Measurements from ENCODE around the gene NRM. TPM values are rescaled to one million over a fixed set of nuclear protein-coding genes. Genes with fewer than 3 reads are reported as not detected.

NRM gene
- total RNA-seq (2016; rRNA removed; fragmentation: Illumina TruSeq; extraction: Trizol) (7.4 and 16.0 TPM in 2 replicates), polyA plus RNA-seq (2011; rRNA removed) (12.5 TPM in 2 replicates), polyA minus RNA-seq (2011; rRNA and poly(A)+ RNA removed; ENCODE audit: low replicate concordance) (28.0 and 30.7 TPM in 2 replicates), Bru-seq, nascent RNA (percentile 53 among the genes with signal in this experiment), BruChase-seq, experiment 1, labeled RNA remaining after a 6-hour chase (percentile 64 among the genes with signal in this experiment), BruChase-seq, experiment 2, labeled RNA remaining after a 2-hour chase (percentile 59 among the genes with signal in this experiment)
- 6.4 and 6.8 TPM in 2 replicates for total RNA-seq (2016; cell fraction: cytosol; rRNA removed; fragmentation: Illumina TruSeq; extraction: Trizol; ENCODE audit: low read depth)
- 7.0 and 15.7 TPM in 2 replicates for total RNA-seq (2016; cell fraction: insoluble cytoplasmic fraction; rRNA removed; fragmentation: Illumina TruSeq; extraction: Trizol)
- total RNA-seq (2016; cell fraction: membrane; rRNA removed; fragmentation: Illumina TruSeq; extraction: Trizol), result 11.0 and 11.6 TPM in 2 replicates
- 13.6 and 15.9 TPM in 2 replicates for total RNA-seq (2016; cell fraction: nucleus; rRNA removed; fragmentation: Illumina TruSeq; extraction: Trizol)
- polyA plus RNA-seq (2011; cell fraction: cytosol; rRNA removed), result 10.6 and 14.5 TPM in 2 replicates
- polyA plus RNA-seq (2011; cell fraction: nucleus; rRNA removed), result 11.7 and 12.5 TPM in 2 replicates
- 11.9 and 19.8 TPM in 2 replicates for polyA plus RNA-seq (2012)
- 16.1 and 17.3 TPM in 2 replicates for polyA plus RNA-seq (2016; cell fraction: cytosol; fragmentation: Illumina TruSeq; extraction: Trizol; ENCODE audit: low read depth)
- polyA plus RNA-seq (2016; cell fraction: insoluble cytoplasmic fraction; fragmentation: Illumina TruSeq; extraction: Trizol; ENCODE audit: low read depth), result 19.1 and 23.6 TPM in 2 replicates
- polyA plus RNA-seq (2016; cell fraction: membrane; fragmentation: Illumina TruSeq; extraction: Trizol; ENCODE audit: low read depth), result 27.9 and 29.1 TPM in 2 replicates
- polyA plus RNA-seq (2016; cell fraction: nucleus; fragmentation: Illumina TruSeq; extraction: Trizol; ENCODE audit: insufficient read depth, low read depth), result 46.7 and 53.9 TPM in 2 replicates
- polyA minus RNA-seq (2011; cell fraction: cytosol; rRNA and poly(A)+ RNA removed), result 9.8 and 11.5 TPM in 2 replicates
- 3.3 and 4.5 TPM in 2 replicates for polyA minus RNA-seq (2011; cell fraction: nucleus; rRNA and poly(A)+ RNA removed)
- long read RNA-seq, experiment 1, transcript NRM-207 (2 exons, 1,029 nt), result minor isoform, 5 of 22 reads
- long read RNA-seq, experiment 1, transcript NRM-203 (4 exons, 1,734 nt), result major isoform, 12 of 22 reads
- long read RNA-seq, experiment 1, partial matches to known transcripts, result 4 of 22 reads
- long read RNA-seq, experiment 1, other reads (novel, unspliced or antisense), result 1 of 22 reads
- long read RNA-seq, experiment 2, transcript NRM-203 (4 exons, 1,734 nt), result major isoform, 18 of 29 reads
- long read RNA-seq, experiment 2, partial matches to known transcripts, result 4 of 29 reads
- long read RNA-seq, experiment 2, other reads (novel, unspliced or antisense), result 0 of 29 reads

GRCh38 chr6:30690403-30691207 is at the start of gene NRM:
NRM (minus strand) TSS chr6:30690984; CDS start chr6:30690974, 10 bp downstream.
- Histone ChIP-seq H3K4me1 (ENCODE audit: insufficient read depth, low read length) (peaks cover 57% of the 10 kb centered on the region), H3K27ac (ENCODE audit: extremely low read length, insufficient read depth, low read length) (peak within 1 kb of the TSS; percentile 44)
- no peak for FAIRE-seq
- peak; percentile 84; the same call in 1 of the 2 replicates for TF ChIP-seq TSC22D2 (CRISPR knock-in tag; IDR thresholded peaks at IDR 0.05; ENCODE audit: borderline replicate concordance)
- 0 out of 2 replicates have a peak, but pooled peaks have one; percentile 76 for TF ChIP-seq SATB2 (CRISPR knock-in tag; IDR thresholded peaks at IDR 0.05)
- no peak for TF ChIP-seq CEBPB (IDR thresholded peaks at IDR 0.05; ENCODE audit: borderline replicate concordance, low read depth, low read length)
- peak; percentile 79 for TF ChIP-seq ARID4A (CRISPR knock-in tag; IDR thresholded peaks at IDR 0.05; ENCODE audit: borderline replicate concordance)
- 0 out of 2 replicates have a peak, but pooled peaks have one; percentile 0 for TF ChIP-seq RNF2 (conservative IDR thresholded peaks at IDR 0.05; ENCODE audit: low read depth)
- TF ChIP-seq ZNF7 (CRISPR knock-in tag; IDR thresholded peaks at IDR 0.05), result no peak
- no peak for TF ChIP-seq GTF3A (CRISPR knock-in tag; conservative IDR thresholded peaks at IDR 0.05)
- TF ChIP-seq MTERF4 (CRISPR knock-in tag; IDR thresholded peaks at IDR 0.05), result peak; percentile 83; the same call in 1 of the 2 replicates
- no peak for TF ChIP-seq CENPT (CRISPR knock-in tag; IDR thresholded peaks at IDR 0.05; ENCODE audit: low read depth)

More at GRCh38 chr6:30690403-30691207, at the start of gene NRM:
- peak within 1 kb of the TSS; percentile 84 to 89 (median 87) for H3K4me3 ChIP-seq (replicated peaks in 1 of 3; ENCODE audit: insufficient read depth in 1 of 3, low read depth in 2 of 3, low read length in 3 of 3)
- intact Hi-C loops (cut with micrococcal nuclease; ENCODE audit: unreplicated experiment), result loop anchor here (1.0 kb wide), 1 partner anchor 30 kb away; the partner anchor contains the start of gene TUBB
- POLR2A ChIA-PET, result interaction anchor here (0.7 to 3.4 kb wide), 23 partner anchors 9 to 193 kb away, joined by 3 to 50 read pairs (median 4); partner anchors contain the start of genes DDR1, DHX16, IER3 and MDC1
- no peaks in the 10 kb centered on the region for H4K20me1 ChIP-seq (ENCODE audit: insufficient read depth, low read length)
- WGBS (ENCODE audit: low lambda C conversion rate), result 2% methylated on average over 33 of the region's 40 CpGs
- CTCF ChIA-PET (ENCODE audit: low intra/inter-chr PET ratio, low total read pairs), result interaction anchor here (1.1 kb wide), 1 partner anchor 32 kb away, joined by 3 read pairs; no protein-coding TSS in a partner anchor
- no peaks in the 10 kb centered on the region for H3K79me2 ChIP-seq (ENCODE audit: insufficient read depth, low read length)
- TSS peak; percentile 77 for BruUV-seq (replicated peaks)
- no peaks in the 10 kb centered on the region for H3K36me3 ChIP-seq (replicated peaks in 1 of 2; ENCODE audit: control insufficient read depth in 1 of 2, insufficient read depth in 2 of 2, low read length in 2 of 2)
- DNase-seq (ENCODE audit: low spot score) (peak; percentile 78), ATAC-seq (peak; percentile 75)
- peak within 1 kb of the TSS; percentile 67 for H2AFZ ChIP-seq (ENCODE audit: low read length)
- no peaks in the 10 kb centered on the region for H3K9me3 ChIP-seq (ENCODE audit: low read length)
- peak within 1 kb of the TSS; percentile 83 for H3K4me2 ChIP-seq (ENCODE audit: low read depth, low read length)
- H3K27me3 ChIP-seq (ENCODE audit: control insufficient read depth in 1 of 2, insufficient read depth in 2 of 2, low read length in 2 of 2), result no peaks in the 10 kb centered on the region
- H3K9ac ChIP-seq (ENCODE audit: insufficient read depth, low read depth, low read length), result peak within 1 kb of the TSS; percentile 54
- in situ Hi-C loops (cut with HindIII; ENCODE audit: extremely low pct_ligation_motif_present, low pct_unique_long_range_greater_than_20kb), result loop anchor here (25.0 kb wide), 1 partner anchor 397 kb away; no protein-coding TSS in a partner anchor

All from HepG2 (cell line).